ENCODE data around the gene CTSG. TPM values are rescaled to one million over a fixed set of nuclear protein-coding genes. Genes with fewer than 3 reads are reported as not detected.

The CTSG gene
- total and polyA plus RNA-seq, 10 of the 15 experiments (the other 5 are each of a cell fraction or from before 2014, with no cell fraction given): not detected

GRCh38 chr14:24607081-24607480 lies 31.0 kb upstream of the CTSG start:
- Histone ChIP-seq H4K20me1 (ENCODE audit: control insufficient read depth, insufficient read depth) (no peaks in the 10 kb centered on the region), H3K4me3 (no peak overlapping the region), H3K27ac (ENCODE audit: control insufficient read depth, insufficient read depth) (no peak overlapping the region), H3K79me2 (ENCODE audit: control insufficient read depth, insufficient read depth, low read length) (no peaks in the 10 kb centered on the region), H3K4me1 (ENCODE audit: control insufficient read depth, insufficient read depth, low read length) (peaks cover 12% of the 10 kb centered on the region), H3K4me2 (ENCODE audit: control insufficient read depth, insufficient read depth) (no peak overlapping the region), H2AFZ (ENCODE audit: control insufficient read depth, low read depth, low read length) (no peak overlapping the region; the same call in 1 of the 2 replicates), H3K36me3 (ENCODE audit: control insufficient read depth in 2 of 2, insufficient read depth in 2 of 2, low read length in 1 of 2) (no peaks in the 10 kb centered on the region), H3K27me3 (replicated peaks in 1 of 2; ENCODE audit: control insufficient read depth in 2 of 2, insufficient read depth in 2 of 2, low read length in 1 of 2) (no peaks in the 10 kb centered on the region), H3K9me3 (replicated peaks; ENCODE audit: control insufficient read depth, insufficient read depth, low read length) (no peaks in the 10 kb centered on the region), H3K9ac (ENCODE audit: control insufficient read depth, insufficient read depth, low read length) (no peak overlapping the region)
- in situ Hi-C loops (cut with MboI) (loop anchor here (5.0 kb wide), 1 partner anchor 70 kb away; no protein-coding TSS in a partner anchor), intact Hi-C loops (cut with micrococcal nuclease; ENCODE audit: unreplicated experiment) (loop anchor here (10.0 kb wide), 1 partner anchor 122 kb away; no protein-coding TSS in a partner anchor)
- no peak for FAIRE-seq
- CTCF ChIA-PET: interaction anchor here (0.6 to 5.0 kb wide), 7 partner anchors 59 to 794 kb away, joined by 3 to 41 read pairs (median 10); no protein-coding TSS in a partner anchor
- ATAC-seq: no peak
- 38% methylated on average over 4 of the region's 4 CpGs for WGBS (ENCODE audit: insufficient coverage, insufficient replicate concordance, low lambda C conversion rate, missing lambda C conversion rate)
- DNase-seq (ENCODE audit: low read depth, low spot score): no peak
- POLR2A ChIA-PET: no interaction called here
- SMC1A ChIA-PET (ENCODE audit: uncharacterized antibody, unreplicated experiment): interaction anchor here (1.3 kb wide), 1 partner anchor 66 kb away, joined by 4 read pairs; no protein-coding TSS in a partner anchor
- no TSS peak for BruUV-seq (replicated peaks)
- RAD21 ChIA-PET (ENCODE audit: unreplicated experiment): interaction anchor here (0.6 kb wide), 1 partner anchor 68 kb away, joined by 3 read pairs; no protein-coding TSS in a partner anchor
- TF ChIP-seq ELK1 (IDR thresholded peaks at IDR 0.05; ENCODE audit: low read depth, low read length) (no peak), RBBP5 (conservative IDR thresholded peaks at IDR 0.05) (no peak), E2F8 (IDR thresholded peaks at IDR 0.05; ENCODE audit: low read depth, partially characterized antibody) (no peak), POLR2AphosphoS2 (IDR thresholded peaks at IDR 0.05; ENCODE audit: low read depth, low read length) (no peak), YBX1 (IDR thresholded peaks at IDR 0.05) (no peak), FOXM1 (IDR thresholded peaks at IDR 0.05; ENCODE audit: low read depth, low read length) (no peak), RFX5 (IDR thresholded peaks at IDR 0.05; ENCODE audit: low read depth, low read length) (no peak), CEBPB (IDR thresholded peaks at IDR 0.05; ENCODE audit: borderline replicate concordance in 1 of 2, low read depth in 2 of 2, low read length in 2 of 2) (no peak), SUZ12 (IDR thresholded peaks at IDR 0.05; ENCODE audit: unreplicated experiment) (no peak), CUX1 (IDR thresholded peaks at IDR 0.05; ENCODE audit: insufficient replicate concordance, low read depth, low read length) (no peak), TAF1 (IDR thresholded peaks at IDR 0.05; ENCODE audit: borderline replicate concordance, low read depth, low read length) (no peak), IRF3 (IDR thresholded peaks at IDR 0.05) (no peak), IKZF1 (conservative IDR thresholded peaks at IDR 0.05) (no peak)
